Kidney (tissue), 14 donors: Measurements from ENCODE around the gene DYNC2H1. TPM values are rescaled to one million over a fixed set of nuclear protein-coding genes. Genes with fewer than 3 reads are reported as not detected.

Experiments used
- DNase-seq, 5 donors: peaks; one replicate each; pipeline ENCODE4 v3.0.0-alpha.2; 2013 to 2020
- FAIRE-seq: peaks from 2 replicates; lab custom pipeline; 2012; peaks lifted over from hg19 to GRCh38; lab: Jason Lieb, UNC
- H3K27ac ChIP-seq, 2 donors: one replicate each; pipeline ENCODE4 v1.7.0; 2013; ENCODE audit warnings: low read depth in 2 of 2, low read length in 2 of 2, inconsistent platforms in 1 of 2
- H3K27me3 ChIP-seq: one replicate; pipeline ENCODE4 v1.7.1; 2013; ENCODE audit warnings: low read length, inconsistent platforms; ENCODE audit not compliant: control insufficient read depth, insufficient read depth
- H3K36me3 ChIP-seq, 3 donors: one replicate each; pipeline versions ENCODE4 v1.7.0 to v1.7.1; 2013; ENCODE audit warnings: low read length in 3 of 3, control low read depth in 1 of 3, inconsistent platforms in 1 of 3; ENCODE audit not compliant: insufficient read depth in 3 of 3, control insufficient read depth in 2 of 3
- H3K4me1 ChIP-seq, 3 donors: one replicate each; pipeline versions ENCODE4 v1.7.0 to v1.7.1; 2013; ENCODE audit warnings: low read length in 3 of 3, inconsistent platforms in 1 of 3, low read depth in 1 of 3; ENCODE audit not compliant: control insufficient read depth in 2 of 3, insufficient read depth in 2 of 3
- H3K4me3 ChIP-seq, 3 donors: one replicate each; pipeline versions ENCODE4 v1.7.0 to v1.8.1; 2013; ENCODE audit warnings: low read length in 3 of 3, control low read depth in 1 of 3, inconsistent platforms in 1 of 3
- H3K9ac ChIP-seq, 3 donors: one replicate each; pipeline versions ENCODE4 v1.7.0 to v1.7.1; 2013; ENCODE audit warnings: low read length in 3 of 3, control low read depth in 1 of 3, inconsistent platforms in 1 of 3
- H3K9me3 ChIP-seq, 3 donors: one replicate each; pipeline versions ENCODE4 v1.7.0 to v1.7.1; 2013; ENCODE audit warnings: low read length in 3 of 3, control low read depth in 1 of 3, inconsistent platforms in 1 of 3; ENCODE audit not compliant: control insufficient read depth in 2 of 3, insufficient read depth in 1 of 3
- CTCF ChIP-seq: IDR thresholded peaks from 3 replicates; pipeline ENCODE4 v1.5.1; 2012; ENCODE audit warnings: mild to moderate bottlenecking, moderate library complexity, borderline replicate concordance; ENCODE audit not compliant: insufficient read depth; ENCODE audit errors: extremely low read depth
- intact Hi-C: fragments of 100-400 bp; cut with DNase I; formaldehyde crosslinking; loops from one replicate; pipeline ENCODE4 v1.11.1; 2022
- polyA plus RNA-seq: library from polyadenylated mRNA; stranded (reverse); fragments of 350-450 nt; fragmentation: Illumina TruSeq; extraction: RNeasy Lipid Tissue Mini Kit (QIAGEN cat#74804); gene quantifications from one replicate; pipeline ENCODE4 v1.2.3, GENCODE V29; 2014; ENCODE audit warnings: low read depth, low replicate concordance; ENCODE audit not compliant: insufficient read depth
- total RNA-seq: library from RNA; stranded (reverse); fragmentation: NEBNext Ultra II Directional; extraction: Animal tissue kit (Norgen Biotek cat#: 25700); gene quantifications from one replicate; pipeline ENCODE4 v1.2.1, GENCODE V29; 2021
- donor health status: control.
- donor health status: control.
- donor health status: control.
- donor health status: control.
- donor health status: control.
- donor health status: DM: yes; HTN: yes; CAD: no.
- donor health status: Normal renal cell carcinoma (clear cell type).

The DYNC2H1 gene
- total and polyA plus RNA-seq, 2 donors from 2014 or later: 13.5 to 30.9 TPM

- FAIRE-seq (no peak), DNase-seq (no peak)
- Histone ChIP-seq H3K4me3 (no peak overlapping the region), H3K9me3 (no peaks in the 10 kb centered on the region), H3K27ac (no peak overlapping the region), H3K4me1 (no peaks in the 10 kb centered on the region), H3K36me3 (no peaks in the 10 kb centered on the region), H3K27me3 (no peaks in the 10 kb centered on the region), H3K9ac (no peak overlapping the region)
- intact Hi-C loops: no loop called here
- no peak for TF ChIP-seq CTCF
Observed at GRCh38 chr11:103332409-103332808, 223.2 kb downstream of the DYNC2H1 start.

- Histone ChIP-seq H3K9ac (no peak overlapping the region), H3K9me3 (no peaks in the 10 kb centered on the region), H3K27me3 (no peaks in the 10 kb centered on the region), H3K4me3 (no peak overlapping the region), H3K36me3 (no peaks in the 10 kb centered on the region), H3K27ac (no peak overlapping the region), H3K4me1 (no peaks in the 10 kb centered on the region)
- intact Hi-C loops: no loop called here
- DNase-seq (peak in 3 of 5 donors; percentile 3 to 21 (median 13)), FAIRE-seq (no peak)
- TF ChIP-seq CTCF: no peak
Observed at GRCh38 chr11:103338621-103339484, 229.6 kb downstream of the DYNC2H1 start.

- DNase-seq (no peak), FAIRE-seq (no peak)
- no peaks in the 10 kb centered on the region for H3K36me3 ChIP-seq
- H3K27ac ChIP-seq: no peak overlapping the region
- H3K4me1 ChIP-seq: no peaks in the 10 kb centered on the region
- TF ChIP-seq CTCF: no peak
- no peak overlapping the region for H3K4me3 ChIP-seq
- intact Hi-C loops: no loop called here
- H3K9ac ChIP-seq: no peak overlapping the region
- no peaks in the 10 kb centered on the region for H3K27me3 ChIP-seq
- no peaks in the 10 kb centered on the region for H3K9me3 ChIP-seq
Observed at GRCh38 chr11:103339485-103339857, 230.2 kb downstream of the DYNC2H1 start.
